GM18517 (cell line): ENCODE measurements around the gene IGFL3.
"Not testable (repeated sequence)": the region's sequence is repeated elsewhere in the genome, so short reads cannot be mapped to it uniquely, and the experiment has no call there.

Experiments used
- ATAC-seq: cut with Tn5 transposase; IDR thresholded peaks from one replicate; pipeline ENCODE4 v1.9.1; 2021; ENCODE audit warnings: mild to moderate bottlenecking, moderate library complexity; ENCODE audit not compliant: unreplicated experiment

IGFL3 gene

DNA sequence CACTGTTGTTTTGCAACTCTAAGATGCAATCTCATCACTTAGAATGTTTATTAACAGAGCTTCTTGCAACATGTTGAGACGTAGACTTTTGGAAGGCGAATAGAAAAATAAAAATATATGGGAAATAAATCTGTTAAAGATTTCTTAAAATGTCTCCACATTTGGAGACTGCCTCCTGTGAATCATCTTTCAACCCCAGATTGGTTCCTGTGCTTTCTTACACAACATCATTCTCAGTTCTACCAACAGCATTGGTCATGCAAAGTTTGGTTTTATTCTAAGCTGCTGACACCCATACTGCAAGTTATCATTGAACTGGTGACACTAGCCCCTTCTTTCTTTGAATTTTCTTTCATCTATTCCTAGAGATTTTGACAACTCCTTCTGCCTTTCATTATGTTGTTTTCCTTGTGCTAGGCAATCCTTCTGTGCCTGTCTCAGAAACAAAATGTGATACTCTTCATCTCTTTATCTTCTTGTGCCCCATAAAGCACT, 1.6 kb upstream of the IGFL3 start:
- ATAC-seq = no peak

DNA sequence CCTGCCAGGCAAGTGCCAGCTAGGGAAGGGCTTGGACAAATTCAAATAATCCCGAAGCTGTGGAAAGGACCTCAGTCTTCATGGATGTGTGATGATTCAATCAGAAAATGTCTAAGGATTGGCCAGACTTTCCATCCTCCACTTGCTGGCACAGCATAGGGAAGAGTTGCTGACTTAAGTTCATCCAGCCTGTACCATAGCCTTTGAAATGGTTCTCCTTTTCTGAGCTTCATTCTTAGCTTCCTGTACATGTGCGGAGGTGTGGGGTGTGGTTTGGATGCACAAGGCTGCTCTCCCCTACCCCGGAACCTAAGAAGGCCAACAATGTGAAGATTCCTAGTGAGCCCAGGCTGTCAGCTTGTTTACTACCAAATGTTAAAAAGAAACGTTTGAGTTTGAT, 959 bp upstream of the IGFL3 start:
- no peak for ATAC-seq

DNA sequence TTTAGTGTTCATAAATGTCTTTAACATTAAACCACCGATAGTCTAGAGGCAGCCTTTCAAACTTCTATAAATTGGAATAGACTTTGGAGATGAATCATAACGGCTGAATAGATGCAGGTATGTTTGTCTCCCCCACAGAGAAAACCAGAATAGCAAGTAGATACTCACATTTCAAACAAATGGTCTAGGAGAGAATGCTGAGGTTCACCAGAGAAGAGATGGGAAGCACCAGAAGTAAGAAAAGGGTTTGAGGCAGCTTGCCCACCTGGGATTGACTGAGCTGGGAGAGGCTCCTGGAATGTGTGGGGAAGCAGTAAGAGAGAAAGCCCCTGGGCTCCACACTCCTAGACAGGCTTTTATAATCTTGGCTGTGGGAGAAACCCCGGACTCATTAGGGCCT, 6.4 kb downstream of the IGFL3 start:
- no peak for ATAC-seq

DNA sequence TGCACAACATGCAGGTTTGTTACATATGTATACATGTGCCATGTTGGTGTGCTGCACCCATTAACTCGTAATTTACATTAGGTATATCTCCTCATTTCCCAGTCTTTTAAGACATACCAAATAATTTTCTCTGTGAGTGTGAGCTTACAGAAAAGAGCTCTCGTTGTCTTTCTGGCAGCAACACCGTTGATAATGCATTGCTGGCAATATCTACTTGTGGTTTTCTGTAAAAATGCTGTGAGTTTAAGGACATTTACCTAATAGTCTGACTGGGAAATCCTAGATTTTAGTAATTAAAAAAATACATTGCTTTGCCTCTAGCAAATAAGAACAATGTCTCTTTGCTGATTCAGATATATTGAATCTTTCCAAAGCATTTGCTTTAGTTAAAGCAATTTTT, 8.4 kb downstream of the IGFL3 start:
- ATAC-seq = no peak

DNA sequence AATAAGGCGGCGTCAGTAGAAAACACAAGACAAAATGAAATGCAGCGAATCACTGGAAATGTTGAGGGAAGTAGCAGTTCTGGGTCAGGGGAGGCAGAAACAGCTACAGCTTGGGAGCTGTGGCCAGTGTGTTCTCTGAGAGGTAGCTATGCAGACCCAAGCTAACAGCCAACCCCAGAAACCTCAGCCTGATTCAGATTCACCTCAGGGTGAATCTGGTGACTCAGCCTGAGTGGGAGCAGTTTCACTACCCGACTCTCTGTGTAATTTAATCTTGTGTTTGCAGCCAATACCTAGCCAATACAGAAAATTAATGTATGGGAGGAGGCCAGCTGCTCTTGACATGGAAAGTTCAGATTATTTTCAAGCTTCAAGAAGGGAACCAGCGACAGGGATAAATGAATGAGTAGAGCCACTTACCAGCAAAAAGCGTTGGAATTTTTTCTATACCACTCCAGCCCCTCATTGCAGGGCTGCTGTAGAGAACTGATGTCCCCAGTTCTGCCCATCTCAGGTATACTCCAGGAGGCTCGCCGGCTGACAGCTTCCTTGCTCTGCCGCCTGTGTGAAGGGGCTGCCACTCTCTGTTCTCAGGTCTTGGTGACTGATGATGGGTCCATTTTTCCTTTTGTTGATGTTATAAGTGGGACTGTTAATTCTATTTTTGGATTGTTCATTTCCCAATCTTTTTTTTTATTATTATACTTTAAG, 8.9 kb downstream of the IGFL3 start:
- no peak for ATAC-seq

DNA sequence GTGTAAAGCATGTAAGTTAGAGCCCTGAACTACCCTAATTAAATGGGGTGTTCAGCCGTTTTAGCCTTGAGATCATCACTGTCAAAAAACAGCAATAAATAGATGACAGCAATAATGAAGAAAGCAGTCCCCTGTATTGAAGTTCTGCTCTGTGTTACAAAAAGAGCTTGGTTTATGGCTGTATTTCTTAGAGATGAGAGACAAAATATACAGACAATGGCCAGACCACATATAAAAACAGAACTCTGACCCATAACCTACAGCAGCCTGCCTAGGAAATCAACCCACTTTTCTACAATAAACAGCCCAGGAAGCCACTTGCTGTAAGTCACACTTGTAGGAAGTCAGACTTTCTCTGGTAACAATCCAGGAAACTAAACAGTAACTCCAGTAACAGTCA, 10.8 kb downstream of the IGFL3 start:
- ATAC-seq = no peak

DNA sequence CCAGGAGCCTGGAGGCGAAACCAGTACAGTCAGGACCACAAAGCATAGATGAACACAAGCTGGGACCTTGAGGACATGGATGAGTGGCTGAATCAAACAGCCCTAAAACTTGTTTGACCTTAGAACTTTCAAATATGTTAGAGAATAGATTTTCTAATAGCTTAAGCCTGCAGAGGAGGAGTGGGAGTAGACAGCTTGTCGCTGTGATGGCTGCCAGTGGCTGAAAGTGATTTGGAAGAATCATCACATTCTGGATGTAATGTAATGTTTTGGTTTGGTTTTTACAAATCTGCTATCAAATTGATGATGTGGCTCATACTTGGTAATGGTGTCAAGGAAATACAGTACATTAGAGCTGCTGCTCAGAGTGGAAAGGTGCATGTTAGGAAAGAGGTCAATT, 12.0 kb downstream of the IGFL3 start:
- no peak for ATAC-seq

DNA sequence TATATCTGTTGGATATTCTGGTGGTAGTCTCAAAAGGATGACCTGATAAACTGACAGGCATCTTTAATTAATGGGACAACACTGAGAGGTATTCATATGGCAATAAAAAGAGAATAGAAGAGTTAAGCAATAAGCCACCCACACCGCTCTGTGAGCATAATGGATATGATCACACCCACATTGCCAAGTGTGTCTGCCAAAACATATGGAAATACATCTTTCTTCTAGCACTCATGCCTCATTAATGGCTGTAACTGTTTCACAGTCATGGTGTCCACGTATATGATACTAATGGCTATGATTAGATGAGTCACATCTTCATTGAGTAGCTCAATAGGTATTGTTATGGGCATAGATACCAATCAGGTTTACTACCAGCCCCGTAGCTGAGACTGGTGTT, 13.1 kb downstream of the IGFL3 start:
- ATAC-seq = no peak

DNA sequence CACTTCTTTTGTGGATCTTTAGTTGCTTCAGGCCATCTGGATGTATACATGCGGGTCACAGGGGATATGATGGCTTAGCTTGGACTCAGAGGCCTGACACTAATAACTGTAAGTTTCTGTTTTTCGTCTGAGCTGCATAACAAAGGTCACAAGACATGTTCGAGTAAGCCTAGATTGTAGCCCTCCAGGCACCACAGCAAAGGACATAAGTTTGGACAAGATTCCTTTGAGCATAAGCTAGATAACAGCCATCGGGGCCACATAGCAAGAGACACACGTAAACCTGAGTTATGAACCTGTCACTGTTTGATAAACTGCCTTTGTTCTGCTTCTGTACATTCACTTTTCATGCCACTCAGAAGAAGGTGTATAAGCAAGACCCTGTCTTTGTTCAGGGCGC, 14.6 kb downstream of the IGFL3 start:
- no peak for ATAC-seq

DNA sequence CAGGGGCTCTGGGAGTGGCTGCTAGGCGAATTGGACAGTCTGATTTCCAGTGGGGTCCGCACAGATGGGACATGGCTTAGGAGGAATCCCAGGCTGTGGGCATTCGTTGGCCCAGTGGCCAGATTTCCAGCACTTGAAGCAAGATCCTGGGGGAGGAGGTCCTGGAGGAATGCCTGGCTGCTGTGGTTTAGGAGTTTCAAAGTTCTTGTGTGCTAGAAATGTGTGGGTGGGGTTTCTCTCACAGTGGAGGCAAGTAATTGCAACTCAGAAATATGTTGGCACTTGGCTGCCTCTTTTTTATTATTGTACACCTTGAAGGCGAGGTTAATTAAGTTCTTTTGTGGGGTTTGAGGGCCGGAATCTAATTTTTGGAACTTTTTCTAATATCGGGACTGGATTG, 17.1 kb downstream of the IGFL3 start:
- no peak for ATAC-seq

DNA sequence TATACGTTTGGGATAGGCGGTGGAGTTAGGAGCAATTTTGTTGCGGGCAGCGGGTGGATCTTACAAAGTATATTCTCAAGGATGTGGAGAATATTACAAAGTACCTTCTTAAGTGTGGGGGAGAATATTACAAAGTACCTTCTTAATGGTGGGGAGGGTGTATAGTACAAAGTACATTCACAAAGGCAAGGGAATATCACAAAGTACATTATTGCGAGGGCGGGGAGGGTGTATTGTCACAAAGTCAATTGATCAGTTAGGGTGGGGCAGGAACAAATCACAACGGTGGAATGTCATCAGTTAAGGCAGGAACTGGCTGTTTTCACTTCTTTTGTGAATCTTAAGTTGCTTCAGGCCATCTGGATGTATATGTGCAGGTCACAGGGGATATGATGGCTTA, 22.2 kb downstream of the IGFL3 start:
- ATAC-seq = not testable (repeated sequence)

DNA sequence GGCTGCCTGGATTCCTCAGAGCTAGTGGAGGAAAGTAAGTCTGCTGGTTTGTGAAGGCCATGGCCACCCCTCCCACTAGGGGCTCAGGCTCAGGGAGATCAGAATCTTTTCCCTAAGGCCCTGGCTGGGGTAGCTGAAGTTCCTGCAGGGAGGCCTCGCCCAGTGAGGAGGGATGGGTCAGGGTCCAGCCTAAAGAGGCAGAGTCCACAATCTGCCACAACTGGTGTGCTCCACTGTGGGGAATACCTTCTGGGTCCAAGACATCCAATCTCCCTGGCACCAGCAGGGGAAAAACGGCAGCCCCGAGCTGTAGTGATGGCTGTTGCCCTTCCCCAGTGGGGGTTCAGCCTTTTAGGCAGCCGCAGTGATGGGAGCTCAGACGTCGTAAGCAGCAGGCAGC, 23.2 kb downstream of the IGFL3 start:
- no peak for ATAC-seq

DNA sequence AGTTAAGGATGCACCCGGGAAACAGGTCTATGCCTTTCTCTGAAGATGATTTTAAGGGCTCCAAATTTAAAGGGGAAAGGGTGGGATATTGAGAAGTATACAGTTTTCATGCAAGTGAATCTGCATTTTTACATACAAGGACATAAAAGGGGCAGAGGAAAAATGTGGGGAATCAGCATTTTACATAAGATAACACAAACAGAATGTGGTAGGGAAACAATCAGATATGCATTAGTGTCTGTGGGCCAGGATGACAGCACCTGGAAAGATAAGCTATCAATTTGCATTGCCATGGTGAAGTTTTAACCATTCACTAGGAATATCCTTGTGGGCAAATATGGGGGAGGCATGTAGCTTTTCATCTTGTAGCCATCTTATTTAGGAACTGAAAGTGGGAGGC, 24.1 kb downstream of the IGFL3 start:
- no peak for ATAC-seq

DNA sequence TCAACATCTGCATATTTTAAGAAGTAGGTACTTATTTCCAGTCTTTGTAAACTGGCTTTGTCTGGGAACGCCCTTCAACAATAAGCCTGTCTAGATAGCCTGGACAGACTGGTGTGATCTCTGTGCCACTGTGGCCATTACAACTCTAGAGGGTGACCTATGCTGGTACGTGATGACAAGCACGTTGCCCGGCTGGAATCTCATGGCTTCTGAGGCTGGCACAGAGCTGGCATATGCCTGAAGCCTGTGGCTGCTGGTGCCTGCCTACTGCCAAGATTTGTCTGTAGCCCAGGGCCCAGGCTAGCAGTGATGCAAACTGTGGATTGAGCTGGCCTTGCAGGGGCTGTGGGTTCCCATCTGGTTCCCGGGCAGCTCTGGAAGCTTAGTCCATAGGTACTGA, 34.0 kb downstream of the IGFL3 start:
- ATAC-seq = no peak

DNA sequence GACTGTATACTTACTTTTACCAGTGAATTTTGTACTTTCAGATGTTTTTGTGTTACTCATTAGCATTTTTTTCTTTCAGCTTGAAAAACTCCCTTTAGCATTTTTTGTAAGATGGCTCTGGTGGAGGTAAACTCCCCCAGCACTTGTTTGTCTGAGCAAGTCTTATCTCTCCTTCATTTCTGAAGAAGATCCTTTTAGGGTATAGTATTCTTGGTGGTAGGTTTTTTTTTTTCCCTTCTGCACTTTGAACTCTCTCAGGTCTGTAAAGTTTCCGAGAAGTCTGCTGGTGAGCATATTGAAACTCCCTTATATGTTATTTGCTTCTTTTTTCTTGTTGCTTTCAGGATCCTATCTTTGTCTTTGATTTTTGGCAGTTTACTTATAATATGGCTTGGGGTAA, 35.1 kb downstream of the IGFL3 start:
- no peak for ATAC-seq

DNA sequence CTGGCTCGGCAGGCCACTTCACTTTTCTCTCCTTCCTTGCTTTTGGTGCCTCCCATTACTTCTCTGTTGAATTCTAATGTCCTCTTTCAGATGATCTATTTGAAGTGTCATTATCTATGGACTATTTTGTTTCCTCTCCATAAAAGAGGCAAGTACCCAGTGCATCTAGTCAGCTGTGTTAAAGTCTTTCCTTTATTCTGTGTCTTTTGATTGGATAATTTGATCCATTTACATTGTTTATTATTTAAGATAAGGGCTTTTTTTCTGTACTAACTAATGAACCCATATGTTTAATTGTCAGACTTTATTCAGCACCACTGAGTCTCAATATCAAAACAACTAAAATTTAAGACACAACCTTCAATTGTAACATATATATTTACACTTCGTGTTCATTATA, 36.4 kb downstream of the IGFL3 start:
- ATAC-seq = no peak

DNA sequence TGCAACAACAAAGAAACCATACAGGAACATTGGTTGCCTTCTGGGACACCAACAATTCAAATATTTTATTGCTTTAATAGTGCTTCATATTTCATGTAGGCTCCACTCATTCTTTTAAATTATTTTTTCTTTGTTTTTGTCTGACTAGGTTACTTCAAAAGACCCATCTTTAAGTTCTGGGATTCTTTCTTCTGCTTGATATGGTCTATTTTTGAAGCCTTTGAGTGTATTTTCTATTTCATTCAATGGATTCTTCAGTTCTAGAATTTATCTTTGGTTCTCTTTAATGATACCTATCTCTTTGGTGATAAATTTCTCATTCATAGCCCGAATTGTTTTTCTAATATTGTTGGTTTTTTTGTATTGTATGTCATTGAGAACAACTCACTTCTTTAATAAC, 38.6 kb downstream of the IGFL3 start:
- no peak for ATAC-seq

DNA sequence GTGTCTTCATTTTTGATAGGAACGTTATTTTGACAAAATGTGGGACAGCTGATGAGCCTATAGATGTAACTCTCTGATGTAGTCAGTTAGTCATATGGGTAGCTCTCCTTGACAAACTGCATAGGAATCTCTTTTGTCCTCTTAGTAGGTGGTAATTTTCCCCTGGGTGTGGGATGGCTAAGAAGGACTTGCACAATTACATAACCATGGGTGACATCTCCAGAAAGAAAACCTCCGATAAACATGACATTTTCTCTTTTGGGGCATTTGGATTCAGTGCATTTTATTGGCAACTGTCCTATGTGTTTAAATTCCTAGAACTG, 41.8 kb downstream of the IGFL3 start:
- no peak for ATAC-seq

DNA sequence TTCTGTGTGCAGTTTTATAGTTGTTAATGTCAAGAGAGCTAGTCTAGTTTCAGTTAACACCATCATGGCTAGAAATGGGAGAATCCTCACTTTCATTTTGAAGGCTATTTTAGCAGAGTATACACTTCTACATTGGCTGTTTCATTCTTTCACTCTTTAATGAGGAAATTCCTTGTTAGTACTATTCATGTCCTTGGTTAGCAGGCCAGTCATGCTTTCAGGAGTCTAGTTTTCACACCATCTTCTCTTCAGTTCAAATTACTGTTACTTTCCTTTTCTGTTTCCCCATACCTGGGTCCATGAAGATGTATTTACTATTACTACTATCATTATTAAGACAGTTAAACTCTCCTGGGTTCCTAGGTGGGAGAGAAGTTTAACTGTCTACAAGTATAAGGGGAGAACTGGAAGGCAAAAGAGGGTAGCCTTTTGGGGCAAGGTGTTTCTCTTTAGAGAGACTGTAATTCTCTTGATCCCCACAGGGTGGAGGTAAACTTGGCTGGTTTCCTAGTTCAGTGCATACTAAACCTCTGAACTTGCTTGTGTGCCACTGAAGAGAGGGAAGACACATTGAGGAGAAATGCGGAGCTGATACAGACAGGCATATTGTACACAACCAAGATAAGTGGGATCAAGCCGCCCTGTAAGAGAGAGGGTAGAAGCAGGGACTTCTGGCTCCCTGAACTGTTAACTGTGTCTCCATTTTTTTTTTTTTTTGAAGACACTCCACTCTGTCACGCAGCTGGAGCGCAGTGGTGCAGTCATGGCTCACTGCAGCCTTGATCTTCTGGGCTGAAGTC, 42.4 kb downstream of the IGFL3 start:
- no peak for ATAC-seq

DNA sequence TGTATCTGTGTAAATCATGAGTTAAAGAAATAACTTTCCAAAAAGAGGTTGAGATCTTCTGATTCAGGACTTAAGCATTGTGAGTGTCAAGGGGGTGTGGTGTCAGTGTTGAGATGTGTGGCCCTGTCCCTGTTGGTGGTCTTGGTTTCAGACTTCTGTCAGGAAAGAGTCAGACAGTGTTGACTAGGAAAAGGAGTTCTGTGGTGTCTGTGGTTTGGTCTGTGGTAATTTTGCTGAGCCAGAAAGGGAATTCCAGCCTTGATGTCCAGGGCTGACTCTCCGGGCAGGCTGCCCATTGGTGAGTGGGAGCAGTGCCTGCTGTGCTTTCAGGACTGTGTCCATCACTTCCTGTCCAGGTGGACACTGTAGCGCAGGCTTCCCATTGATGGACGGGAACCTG, 43.9 kb downstream of the IGFL3 start:
- no peak for ATAC-seq

DNA sequence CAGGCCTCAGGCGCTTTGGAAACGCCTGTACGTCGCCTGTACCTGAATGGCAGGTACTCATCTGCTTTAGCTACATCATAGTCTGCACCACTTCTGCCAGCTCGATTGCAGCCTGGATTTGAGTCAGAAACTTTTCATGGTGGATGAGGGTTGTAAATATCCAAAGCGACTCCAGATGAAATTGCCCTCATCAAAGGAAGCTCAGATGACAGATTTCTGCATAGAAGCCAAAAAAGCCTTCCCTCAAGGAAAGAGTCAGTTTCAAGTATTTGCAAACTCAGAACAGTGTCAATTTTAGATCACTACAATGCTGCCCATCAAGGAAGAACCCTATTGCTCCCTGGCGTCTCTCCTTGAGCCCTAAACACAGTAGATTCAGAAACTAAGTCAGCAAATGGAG, 44.9 kb downstream of the IGFL3 start:
- ATAC-seq = no peak

DNA sequence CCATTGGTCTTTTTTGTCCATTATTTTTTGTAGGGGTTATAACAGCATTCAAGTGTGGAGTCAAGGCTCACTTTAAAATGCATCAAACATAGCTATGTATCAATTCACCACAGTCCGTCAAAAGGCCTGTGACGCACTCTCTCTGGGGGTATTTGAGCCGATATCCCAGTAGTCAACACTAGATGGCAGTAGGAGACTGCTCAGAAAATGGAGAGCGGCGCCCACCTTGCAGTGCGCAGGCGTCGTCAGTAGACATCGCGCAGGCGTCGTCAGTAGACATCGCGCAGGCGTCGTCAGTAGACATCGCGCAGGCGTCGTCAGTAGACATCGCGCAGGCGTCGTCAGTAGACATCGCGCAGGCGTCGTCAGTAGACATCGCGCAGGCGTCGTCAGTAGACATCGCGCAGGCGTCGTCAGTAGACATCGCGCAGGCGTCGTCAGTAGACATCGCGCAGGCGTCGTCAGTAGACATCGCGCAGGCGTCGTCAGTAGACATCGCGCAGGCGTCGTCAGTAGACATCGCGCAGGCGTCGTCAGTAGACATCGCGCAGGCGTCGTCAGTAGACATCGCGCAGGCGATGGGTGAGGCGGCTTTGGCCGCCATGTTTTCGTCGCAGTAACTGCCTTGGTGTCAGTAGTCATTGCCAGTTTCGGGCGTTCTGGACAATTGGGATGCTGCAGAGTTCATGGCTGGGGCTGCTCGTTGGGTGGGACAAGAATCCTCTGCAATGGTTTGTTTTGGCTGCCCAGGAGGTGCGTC, 45.7 kb downstream of the IGFL3 start:
- ATAC-seq = not testable (repeated sequence)
